Measurements from ENCODE around the gene TEP1.

Gene TEP1

GRCh38 chr14:20429801-20430669 is 16.7 kb upstream of the TEP1 start:
- DNase-seq = peak; percentile 73

- no peak for DNase-seq
These were observed 15.5 kb upstream of the TEP1 start for GRCh38 chr14:20428802-20429201.

- no peak for DNase-seq
These were observed 14.7 kb upstream of the TEP1 start for GRCh38 chr14:20428010-20428365.

GRCh38 chr14:20427231-20428009 is 14.1 kb upstream of the TEP1 start:
- DNase-seq = no peak

- DNase-seq = no peak
These were observed 11.6 kb upstream of the TEP1 start for GRCh38 chr14:20424851-20425250.

- DNase-seq = no peak
These were observed 9.6 kb upstream of the TEP1 start for GRCh38 chr14:20422886-20423285.

GRCh38 chr14:20421267-20421666 is 8.0 kb upstream of the TEP1 start:
- DNase-seq = no peak

GRCh38 chr14:20419419-20419818 is 6.1 kb upstream of the TEP1 start:
- no peak for DNase-seq

- no peak for DNase-seq
These were observed 5.2 kb upstream of the TEP1 start for GRCh38 chr14:20418501-20418909.

GRCh38 chr14:20417250-20418186 is 4.2 kb upstream of the TEP1 start:
- DNase-seq = peak; percentile 98

GRCh38 chr14:20416223-20416622 is 2.9 kb upstream of the TEP1 start:
- no peak for DNase-seq

- DNase-seq = peak; percentile 38
These were observed 2.5 kb upstream of the TEP1 start for GRCh38 chr14:20415782-20416206.

GRCh38 chr14:20413744-20414082 is 412 bp upstream of the TEP1 start:
- DNase-seq = peak; percentile 39

- DNase-seq = no peak
These were observed 890 bp downstream of the TEP1 start for GRCh38 chr14:20412411-20412810.

GRCh38 chr14:20409226-20409625 is 4.1 kb downstream of the TEP1 start:
- no peak for DNase-seq

GRCh38 chr14:20403521-20403920 is 9.8 kb downstream of the TEP1 start:
- no peak for DNase-seq

- no peak for DNase-seq
These were observed 12.2 kb downstream of the TEP1 start for GRCh38 chr14:20400965-20401593.

GRCh38 chr14:20400589-20400964 is 12.7 kb downstream of the TEP1 start:
- DNase-seq = no peak

- no peak for DNase-seq
These were observed 15.8 kb downstream of the TEP1 start for GRCh38 chr14:20397511-20397910.

GRCh38 chr14:20391505-20391904 is 21.8 kb downstream of the TEP1 start:
- DNase-seq = no peak

GRCh38 chr14:20388159-20388558 is 25.1 kb downstream of the TEP1 start:
- DNase-seq = no peak

- DNase-seq = no peak
These were observed 25.7 kb downstream of the TEP1 start for GRCh38 chr14:20387576-20387975.

All from NCI-H1105 treated with DMSO at 0.1 percent for 48 hours (cell line).